CD4-positive, alpha-beta T cell (primary cell): ENCODE results near the gene HS3ST5. TPM values are rescaled to one million over a fixed set of nuclear protein-coding genes. Genes with fewer than 3 reads are reported as not detected.

Experiments used
- ATAC-seq: fragments of 200-7000 bp; cut with Tn5 transposase; one replicate; pipeline ENCODE4 v1.10.0; 2022; ENCODE audit warnings: mild to moderate bottlenecking; ENCODE audit not compliant: poor library complexity
- CTCF ChIA-PET: fragments of 350-600 bp; sonication (Branson Sonifier 250); formaldehyde crosslinking; loops from one replicate; lab custom pipeline; 2021; ENCODE audit warnings: antibody characterized with exemption, inconsistent platforms; lab: Charles Lee
- POLR2A ChIA-PET: fragments of 350-600 bp; sonication (Branson Sonifier 250); formaldehyde crosslinking; loops from one replicate; lab custom pipeline; 2021; ENCODE audit warnings: antibody characterized with exemption, inconsistent platforms; lab: Charles Lee
- DNase-seq, 14 experiments: peaks; one replicate each; pipeline ENCODE4 v3.0.0-alpha.2; 2013 to 2020; ENCODE audit warnings: mixed read lengths in 2 of 14
- H3K27ac ChIP-seq, 2 donors: one replicate each; pipeline versions ENCODE4 v1.5.1 to v1.7.0; 2013; ENCODE audit warnings: low read length in 2 of 2, low read depth in 1 of 2, mild to moderate bottlenecking in 1 of 2
- H3K27me3 ChIP-seq, 2 experiments: 1 replicate in 1 of 2; 2 replicates in 1 of 2; pipeline versions ENCODE4 v1.6.1 to v1.7.0; 2013; ENCODE audit warnings: low read length in 2 of 2, control low read depth in 1 of 2, mild to moderate bottlenecking in 1 of 2, moderate library complexity in 1 of 2; ENCODE audit not compliant: insufficient read depth in 2 of 2, control insufficient read depth in 1 of 2
- H3K36me3 ChIP-seq: one replicate; pipeline ENCODE4 v1.6.1; 2013; ENCODE audit warnings: low read length, control low read depth; ENCODE audit not compliant: insufficient read depth
- H3K4me1 ChIP-seq: one replicate; pipeline ENCODE4 v1.6.1; 2013; ENCODE audit warnings: low read length, control low read depth; ENCODE audit not compliant: insufficient read depth
- H3K4me3 ChIP-seq: one replicate; pipeline ENCODE4 v1.5.1; 2013; ENCODE audit warnings: mild to moderate bottlenecking, low read length, moderate library complexity
- H3K9me3 ChIP-seq, 2 experiments: 1 replicate in 1 of 2; 2 replicates in 1 of 2; pipeline versions ENCODE4 v1.6.1 to v1.7.0; 2013; ENCODE audit warnings: low read length in 2 of 2, mild to moderate bottlenecking in 2 of 2, control low read depth in 1 of 2, moderate library complexity in 1 of 2; ENCODE audit not compliant: control insufficient read depth in 1 of 2, insufficient read depth in 1 of 2
- H3K27ac Mint-ChIP-seq: one replicate; pipeline ENCODE4 v1.8.0; 2020; ENCODE audit warnings: mixed read lengths
- H3K27me3 Mint-ChIP-seq: one replicate; pipeline ENCODE4 v1.8.0; 2021; ENCODE audit warnings: mixed read lengths
- H3K36me3 Mint-ChIP-seq: one replicate; pipeline ENCODE4 v1.8.0; 2021; ENCODE audit warnings: low read depth, mixed read lengths
- H3K4me1 Mint-ChIP-seq: one replicate; pipeline ENCODE4 v1.8.0; 2021; ENCODE audit warnings: low read depth, mixed read lengths
- H3K4me3 Mint-ChIP-seq: one replicate; pipeline ENCODE4 v1.8.0; 2020; ENCODE audit warnings: mild to moderate bottlenecking, mixed read lengths
- H3K9me3 Mint-ChIP-seq: one replicate; pipeline ENCODE4 v1.8.0; 2020; ENCODE audit warnings: mixed read lengths
- intact Hi-C, 2 experiments: fragments of 100-400 bp; cut with DNase I in 1 of 2; cut with micrococcal nuclease in 1 of 2; formaldehyde crosslinking; loops; one replicate each; pipeline versions ENCODE4 v1.15.1 to v1.9.0; 2023 to 2025; cut with DNase I, micrococcal nuclease
- total RNA-seq, 174 experiments: library from RNA in 2 of 174; stranded (reverse) in 2 of 174; gene quantifications; one replicate each; pipeline ENCODE4 v1.2.3 and lab custom pipeline; 2021 to 2026
- TF ChIP-seq, protein P1 (sequence below): fragments of 200-600 bp; IDR thresholded peaks from one replicate; pipeline ENCODE4 v1.8.0; 2022; ENCODE audit warnings: antibody characterized with exemption, mild to moderate bottlenecking

HS3ST5 gene
- total RNA-seq, 2 experiments from 2014 or later, result not detected

- ChIA-PET CTCF (no interaction called here), POLR2A (no interaction called here)
- ATAC-seq, result no peak
Measured at GRCh38 chr6:114159727-114160126, 183.1 kb downstream of the HS3ST5 start.

DNA sequence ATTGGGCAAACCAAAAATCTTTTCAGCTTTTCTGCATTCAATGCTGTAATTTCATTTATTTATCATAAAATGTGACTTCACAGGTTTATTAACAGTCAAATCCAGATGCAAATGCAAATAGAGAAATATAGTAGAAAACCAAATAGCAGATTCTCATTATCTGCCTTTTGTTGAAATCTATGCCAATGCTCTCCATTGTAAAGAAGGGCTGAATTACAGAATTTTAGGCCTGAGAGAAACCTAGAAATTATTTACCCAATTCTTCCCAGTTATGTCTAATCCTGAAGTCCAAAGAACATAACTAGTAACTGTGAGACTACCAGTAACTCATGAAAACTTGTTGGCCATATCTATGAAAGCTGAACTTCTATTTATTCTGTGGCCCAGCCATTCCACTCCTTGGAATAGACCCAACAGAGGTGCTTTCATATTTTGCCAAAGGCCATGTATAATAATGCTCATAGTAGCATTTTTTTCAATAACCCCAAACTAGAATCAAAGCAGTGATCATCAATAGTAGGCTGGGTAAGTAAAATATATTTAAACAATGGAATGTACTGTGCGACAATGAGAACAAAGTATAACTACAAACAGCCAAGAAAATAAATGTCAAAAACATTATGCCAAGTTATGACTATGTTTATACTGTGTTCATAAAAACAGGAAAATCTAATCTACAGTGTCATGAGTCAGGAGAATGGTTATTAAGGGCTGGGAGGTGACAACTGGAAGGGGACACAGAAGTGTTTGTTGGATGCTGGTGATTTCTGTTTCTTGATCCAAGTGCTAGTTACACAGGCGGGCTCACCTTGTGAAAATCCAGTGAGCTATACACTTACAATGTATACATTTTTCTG is 183.8 kb downstream of the HS3ST5 start:
- Histone ChIP-seq H3K27me3 (peaks cover 0 to 4% of the 10 kb centered on the region in 2 experiments), H3K4me1 (no peaks in the 10 kb centered on the region), H3K27ac (no peak overlapping the region), H3K4me3 (no peak overlapping the region), H3K36me3 (no peaks in the 10 kb centered on the region), H3K9me3 (no peaks in the 10 kb centered on the region)
- H3K27ac Mint-ChIP-seq, result no peak overlapping the region
- intact Hi-C loops, result no loop called here
- no peak overlapping the region for H3K4me3 Mint-ChIP-seq
- ATAC-seq (no peak), DNase-seq (no peak)
- no peaks in the 10 kb centered on the region for H3K27me3 Mint-ChIP-seq
- no peaks in the 10 kb centered on the region for H3K36me3 Mint-ChIP-seq
- ChIA-PET POLR2A (no interaction called here), CTCF (no interaction called here)
- TF ChIP-seq, protein P1, sequence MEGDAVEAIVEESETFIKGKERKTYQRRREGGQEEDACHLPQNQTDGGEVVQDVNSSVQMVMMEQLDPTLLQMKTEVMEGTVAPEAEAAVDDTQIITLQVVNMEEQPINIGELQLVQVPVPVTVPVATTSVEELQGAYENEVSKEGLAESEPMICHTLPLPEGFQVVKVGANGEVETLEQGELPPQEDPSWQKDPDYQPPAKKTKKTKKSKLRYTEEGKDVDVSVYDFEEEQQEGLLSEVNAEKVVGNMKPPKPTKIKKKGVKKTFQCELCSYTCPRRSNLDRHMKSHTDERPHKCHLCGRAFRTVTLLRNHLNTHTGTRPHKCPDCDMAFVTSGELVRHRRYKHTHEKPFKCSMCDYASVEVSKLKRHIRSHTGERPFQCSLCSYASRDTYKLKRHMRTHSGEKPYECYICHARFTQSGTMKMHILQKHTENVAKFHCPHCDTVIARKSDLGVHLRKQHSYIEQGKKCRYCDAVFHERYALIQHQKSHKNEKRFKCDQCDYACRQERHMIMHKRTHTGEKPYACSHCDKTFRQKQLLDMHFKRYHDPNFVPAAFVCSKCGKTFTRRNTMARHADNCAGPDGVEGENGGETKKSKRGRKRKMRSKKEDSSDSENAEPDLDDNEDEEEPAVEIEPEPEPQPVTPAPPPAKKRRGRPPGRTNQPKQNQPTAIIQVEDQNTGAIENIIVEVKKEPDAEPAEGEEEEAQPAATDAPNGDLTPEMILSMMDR, result no peak
- H3K9me3 Mint-ChIP-seq, result no peaks in the 10 kb centered on the region
- H3K4me1 Mint-ChIP-seq, result no peaks in the 10 kb centered on the region

More at GRCh38 chr6:114159727-114160126, 183.1 kb downstream of the HS3ST5 start:
- H3K4me3 Mint-ChIP-seq, result no peak overlapping the region
- no peaks in the 10 kb centered on the region for H3K36me3 Mint-ChIP-seq
- H3K27me3 Mint-ChIP-seq, result no peaks in the 10 kb centered on the region
- no peaks in the 10 kb centered on the region for H3K9me3 ChIP-seq
- intact Hi-C loops, result no loop called here
- no peaks in the 10 kb centered on the region for H3K9me3 Mint-ChIP-seq
- H3K36me3 ChIP-seq, result no peaks in the 10 kb centered on the region
- no peaks in the 10 kb centered on the region for H3K4me1 Mint-ChIP-seq
- H3K4me3 ChIP-seq, result no peak overlapping the region
- DNase-seq, result no peak
- TF ChIP-seq, protein P1, result no peak
- no peak overlapping the region for H3K27ac Mint-ChIP-seq
- H3K27ac ChIP-seq, result no peak overlapping the region
- H3K4me1 ChIP-seq, result no peaks in the 10 kb centered on the region
- H3K27me3 ChIP-seq, result peaks cover 0 to 4% of the 10 kb centered on the region in 2 experiments

- Histone ChIP-seq H3K9me3 (no peaks in the 10 kb centered on the region), H3K4me1 (no peaks in the 10 kb centered on the region), H3K36me3 (no peaks in the 10 kb centered on the region), H3K27ac (no peak overlapping the region), H3K4me3 (no peak overlapping the region), H3K27me3 (peaks cover 0 to 4% of the 10 kb centered on the region in 2 experiments)
- CTCF ChIA-PET, result no interaction called here
- H3K27me3 Mint-ChIP-seq, result no peaks in the 10 kb centered on the region
- TF ChIP-seq, protein P1, result no peak
- ATAC-seq (no peak), DNase-seq (no peak)
- H3K27ac Mint-ChIP-seq, result no peak overlapping the region
- H3K4me3 Mint-ChIP-seq, result no peak overlapping the region
- no peaks in the 10 kb centered on the region for H3K36me3 Mint-ChIP-seq
- H3K4me1 Mint-ChIP-seq, result no peaks in the 10 kb centered on the region
- POLR2A ChIA-PET, result no interaction called here
- intact Hi-C loops, result no loop called here
- no peaks in the 10 kb centered on the region for H3K9me3 Mint-ChIP-seq
Measured at GRCh38 chr6:114158411-114158810, 184.4 kb downstream of the HS3ST5 start.
